Sciatic nerve (tissue), 2 donors: Measurements from ENCODE around the gene CNTN4. TPM values are rescaled to one million over a fixed set of nuclear protein-coding genes. Genes with fewer than 3 reads are reported as not detected.

ENCODE experiments used
- ATAC-seq: fragments of 200-7000 bp; cut with Tn5 transposase; one replicate; pipeline ENCODE4 v1.9.1; 2020; ENCODE audit warnings: mild to moderate bottlenecking, moderate library complexity
- DNase-seq: peaks from one replicate; pipeline ENCODE4 v3.0.0-alpha.2; 2020; ENCODE audit warnings: low spot score
- intact Hi-C: fragments of 100-400 bp; cut with DNase I; formaldehyde crosslinking; loops from one replicate; pipeline ENCODE4 v1.14.2; 2022
- total RNA-seq: library from RNA; stranded (reverse); fragmentation: NEBNext Ultra II Directional; extraction: Animal tissue kit (Norgen Biotek cat#: 25700); gene quantifications from one replicate; pipeline ENCODE4 v1.2.1, GENCODE V29; 2021
- donor health status: DM: no; HTN: no; CAD: no.
- donor health status: DM: no; HTN: no; CAD: no.

The CNTN4 gene
- total RNA-seq, 1 donor from 2014 or later = 80.0 TPM

- DNase-seq (no peak), ATAC-seq (no peak)
- intact Hi-C loops = no loop called here
These were observed 976.0 kb downstream of the CNTN4 start for GRCh38 chr3:3074551-3075257.

GRCh38 chr3:3080309-3080708 lies 981.6 kb downstream of the CNTN4 start:
- intact Hi-C loops = no loop called here
- DNase-seq = no peak
- ATAC-seq = no peak

- ATAC-seq (no peak), DNase-seq (no peak)
- intact Hi-C loops = no loop called here
These were observed 982.9 kb downstream of the CNTN4 start for GRCh38 chr3:3081381-3082233.

GRCh38 chr3:3082234-3082924 lies 983.7 kb downstream of the CNTN4 start:
- DNase-seq = no peak
- ATAC-seq = no peak
- intact Hi-C loops = no loop called here

GRCh38 chr3:3084890-3085289 lies 986.2 kb downstream of the CNTN4 start:
- no peak for DNase-seq
- intact Hi-C loops = no loop called here
- no peak for ATAC-seq

GRCh38 chr3:3085782-3086181 lies 987.1 kb downstream of the CNTN4 start:
- ATAC-seq = no peak
- no peak for DNase-seq
- intact Hi-C loops = no loop called here

GRCh38 chr3:3086239-3086638 lies 987.6 kb downstream of the CNTN4 start:
- intact Hi-C loops = no loop called here
- DNase-seq (no peak), ATAC-seq (no peak)

GRCh38 chr3:3087279-3087678 lies 988.6 kb downstream of the CNTN4 start:
- no peak for ATAC-seq
- intact Hi-C loops = no loop called here
- DNase-seq = no peak

GRCh38 chr3:3087716-3088465 lies 989.2 kb downstream of the CNTN4 start:
- DNase-seq (no peak), ATAC-seq (no peak)
- intact Hi-C loops = no loop called here

GRCh38 chr3:3089017-3089416 lies 990.4 kb downstream of the CNTN4 start:
- ATAC-seq (no peak), DNase-seq (no peak)
- intact Hi-C loops = no loop called here

GRCh38 chr3:3097958-3098357 lies 999.3 kb downstream of the CNTN4 start:
- no peak for ATAC-seq
- no peak for DNase-seq
- intact Hi-C loops = no loop called here

GRCh38 chr3:3101660-3102458 lies 1003.2 kb downstream of the CNTN4 start:
- intact Hi-C loops = no loop called here
- DNase-seq = no peak
- ATAC-seq = no peak

GRCh38 chr3:3102751-3103150 lies 1004.1 kb downstream of the CNTN4 start:
- intact Hi-C loops = no loop called here
- DNase-seq = no peak
- ATAC-seq = no peak

- ATAC-seq (no peak), DNase-seq (no peak)
- intact Hi-C loops = no loop called here
These were observed 1006.6 kb downstream of the CNTN4 start for GRCh38 chr3:3105246-3105645.

- ATAC-seq = no peak
- intact Hi-C loops = no loop called here
- no peak for DNase-seq
These were observed 1007.1 kb downstream of the CNTN4 start for GRCh38 chr3:3105815-3106214.

- no peak for DNase-seq
- intact Hi-C loops = no loop called here
- no peak for ATAC-seq
These were observed 1008.5 kb downstream of the CNTN4 start for GRCh38 chr3:3107181-3107580.
